Epithelial cell of proximal tubule (primary cell): ENCODE results near the gene NSG1. TPM values are rescaled to one million over a fixed set of nuclear protein-coding genes. Genes with fewer than 3 reads are reported as not detected.

Experiments used
- DNase-seq: peaks from one replicate; pipeline ENCODE4 v3.0.0-alpha.2; 2011; ENCODE audit warnings: low read depth
- H3K4me3 ChIP-seq: 2 replicates; pipeline ENCODE4 v1.5.1; 2011; ENCODE audit warnings: low read depth, mild to moderate bottlenecking, low read length
- CTCF ChIP-seq: conservative IDR thresholded peaks from 2 replicates; pipeline ENCODE4 v1.5.1; 2012; ENCODE audit warnings: low read depth, mild to moderate bottlenecking, low read length
- total RNA-seq: library from RNA; depleted of rRNA; stranded (reverse); fragments of >200 nt; gene quantifications from 2 replicates; pipeline ENCODE4 v1.2.3, GENCODE V29; 2015

NSG1 gene
- total RNA-seq, 1 donor from 2014 or later = 3.2 TPM

GRCh38 chr4:4376074-4376473 is 10.8 kb upstream of the NSG1 start:
- no peak for TF ChIP-seq CTCF
- no peak for DNase-seq

GRCh38 chr4:4377191-4377590 is 9.7 kb upstream of the NSG1 start:
- H3K4me3 ChIP-seq = no peak overlapping the region
- no peak for TF ChIP-seq CTCF
- no peak for DNase-seq

More at GRCh38 chr4:4376074-4376473, 10.8 kb upstream of the NSG1 start:
- H3K4me3 ChIP-seq = no peak overlapping the region

GRCh38 chr4:4377732-4378460 is 9.0 kb upstream of the NSG1 start:
- no peak for TF ChIP-seq CTCF
- no peak overlapping the region for H3K4me3 ChIP-seq
- no peak for DNase-seq

- no peak for TF ChIP-seq CTCF
- no peak overlapping the region for H3K4me3 ChIP-seq
- no peak for DNase-seq
Observed at GRCh38 chr4:4379540-4380087, 7.3 kb upstream of the NSG1 start.

DNA sequence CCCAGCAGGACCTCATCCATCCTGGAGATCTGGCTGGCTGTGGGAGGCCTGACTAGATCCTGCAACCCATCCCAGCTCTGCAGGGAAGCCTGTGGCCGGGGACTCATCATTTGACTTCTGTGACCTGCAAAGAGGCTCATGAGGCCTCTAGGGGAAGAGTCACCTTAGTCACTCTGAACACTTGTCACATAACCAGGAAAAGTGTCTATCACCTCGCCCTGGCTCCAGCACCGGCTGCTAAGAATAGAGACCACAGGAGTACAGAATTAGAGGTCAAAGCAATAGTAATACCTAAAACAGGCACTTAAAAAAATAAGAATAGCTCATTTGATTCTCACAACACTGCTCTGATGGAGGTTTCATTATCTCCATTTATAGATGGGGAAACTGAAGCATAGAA is 3.8 kb upstream of the NSG1 start:
- no peak for TF ChIP-seq CTCF
- no peak overlapping the region for H3K4me3 ChIP-seq
- DNase-seq = no peak

DNA sequence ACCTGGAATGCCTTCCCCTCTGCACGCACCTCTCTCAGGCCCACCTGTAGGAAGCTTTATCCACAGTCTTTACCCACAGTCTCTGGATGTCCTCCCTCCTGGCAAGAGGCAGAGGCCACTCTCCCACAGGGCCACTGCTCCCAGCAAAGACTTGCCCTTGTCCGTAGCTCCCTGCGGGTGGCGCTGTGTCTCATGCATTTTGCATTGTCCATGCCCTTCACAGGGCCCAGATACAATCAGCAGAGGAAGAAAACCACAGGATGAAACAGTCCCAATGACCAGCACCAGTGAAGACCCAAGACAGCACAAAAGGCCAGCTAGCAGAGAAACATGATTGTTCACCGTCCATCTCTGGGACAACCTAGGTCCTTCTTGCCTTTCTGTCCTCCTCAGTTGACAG is 2.1 kb upstream of the NSG1 start:
- peak; percentile 63 for TF ChIP-seq CTCF
- no peak for DNase-seq
- no peak overlapping the region for H3K4me3 ChIP-seq

DNA sequence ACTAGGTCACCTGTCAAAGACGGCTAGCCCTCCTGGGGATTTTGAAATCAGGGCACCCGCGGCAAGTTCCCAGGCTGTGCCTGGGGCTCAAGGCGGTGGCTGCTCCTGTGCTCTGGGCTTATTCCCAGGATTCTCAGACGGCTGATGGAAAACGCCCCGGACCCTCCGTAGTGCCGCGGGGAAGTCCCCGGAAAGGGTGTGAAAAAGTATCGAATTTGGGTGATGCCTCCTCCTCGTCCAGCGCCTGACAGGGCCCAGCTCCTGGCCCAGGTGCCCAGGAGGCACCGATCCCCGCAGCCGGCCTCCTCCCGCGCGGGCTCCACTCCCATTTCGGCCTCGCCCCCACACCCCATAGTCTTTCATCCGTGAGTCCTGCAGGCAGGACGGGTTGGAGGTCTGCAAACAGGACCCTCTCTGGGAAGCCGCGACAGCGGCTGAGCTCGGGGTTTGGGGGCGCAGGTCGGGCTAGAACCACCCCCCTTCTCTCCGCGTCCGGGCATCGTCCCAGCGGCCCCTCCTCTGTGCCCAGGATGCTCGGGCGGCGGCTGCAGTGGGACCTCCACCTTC is 1.1 kb upstream of the NSG1 start:
- no peak for DNase-seq
- H3K4me3 ChIP-seq = peak overlapping the region; percentile 45
- no peak for TF ChIP-seq CTCF
